Endometrial microvascular endothelial cells (primary cell): ENCODE data around the gene UBAC1. TPM values are rescaled to one million over a fixed set of nuclear protein-coding genes. Genes with fewer than 3 reads are reported as not detected.

Source experiments
- in situ Hi-C: cut with HindIII; loops from 2 replicates; pipeline ENCODE4 v1.10.0; 2017; ENCODE audit warnings: low sequenced_read_pairs, low pct_unique_long_range_greater_than_20kb; ENCODE audit errors: inconsistent ontology term
- total RNA-seq: library from RNA; depleted of rRNA; stranded (reverse); fragments of >200 nt; gene quantifications from one replicate; pipeline ENCODE4 v1.2.3, GENCODE V29; 2015; ENCODE audit errors: inconsistent ontology term

The UBAC1 gene
- total RNA-seq, 1 donor from 2014 or later, result 46.9 TPM

DNA sequence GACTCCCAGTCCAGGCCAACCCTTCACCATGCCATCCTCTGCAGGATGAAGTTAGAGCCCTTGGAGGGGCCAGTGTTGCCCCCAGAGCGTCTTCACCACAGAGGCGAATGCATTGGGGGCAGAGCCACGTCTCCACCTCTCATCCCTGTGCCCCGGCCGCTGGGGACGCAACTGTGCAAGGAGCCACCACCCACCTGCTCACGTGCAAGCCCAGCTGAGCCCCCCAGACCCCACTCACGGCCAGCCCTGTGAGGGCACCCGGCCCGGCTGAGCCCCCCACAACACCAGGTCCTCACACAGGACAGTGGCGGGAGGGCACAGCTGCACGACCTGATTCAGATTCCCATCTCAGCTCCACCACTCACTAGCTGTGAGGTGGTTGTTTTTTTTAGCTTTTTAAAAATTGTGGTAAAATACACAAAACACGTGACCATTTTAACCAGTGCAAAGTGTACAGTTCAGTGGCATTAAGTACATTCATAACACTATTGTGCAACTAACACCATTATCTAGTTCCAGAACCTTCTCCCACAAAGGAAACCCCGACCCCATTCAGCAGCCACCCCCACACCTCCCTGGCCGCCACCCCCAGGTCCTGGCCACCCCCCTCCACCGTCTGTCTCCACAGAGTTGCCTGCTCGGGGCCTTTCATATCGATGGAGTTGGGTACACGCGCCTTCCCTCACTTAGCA, 33.5 kb upstream of the UBAC1 start:
- in situ Hi-C loops, result no loop called here

- in situ Hi-C loops, result no loop called here
Measured at GRCh38 chr9:135993765-135994500, 32.8 kb upstream of the UBAC1 start.

DNA sequence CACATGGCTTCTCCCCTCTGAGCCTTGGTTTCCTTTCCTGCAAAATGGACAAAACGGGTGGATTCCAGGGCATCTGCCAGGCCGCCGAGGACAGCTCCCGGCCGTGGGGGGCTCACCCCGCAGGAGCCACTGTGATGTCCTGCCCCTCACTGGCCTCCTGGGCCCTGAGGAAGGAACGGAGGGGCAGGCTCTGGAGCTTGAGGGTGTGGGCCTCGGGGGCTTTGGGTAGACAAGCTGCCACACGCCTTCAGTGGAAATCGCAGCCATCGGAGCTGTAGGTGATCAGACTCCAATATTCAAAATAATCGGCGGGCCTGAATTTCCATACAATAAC, 32.2 kb upstream of the UBAC1 start:
- in situ Hi-C loops, result no loop called here

GRCh38 chr9:135992486-135993408, 31.6 kb upstream of the UBAC1 start:
- in situ Hi-C loops, result no loop called here

DNA sequence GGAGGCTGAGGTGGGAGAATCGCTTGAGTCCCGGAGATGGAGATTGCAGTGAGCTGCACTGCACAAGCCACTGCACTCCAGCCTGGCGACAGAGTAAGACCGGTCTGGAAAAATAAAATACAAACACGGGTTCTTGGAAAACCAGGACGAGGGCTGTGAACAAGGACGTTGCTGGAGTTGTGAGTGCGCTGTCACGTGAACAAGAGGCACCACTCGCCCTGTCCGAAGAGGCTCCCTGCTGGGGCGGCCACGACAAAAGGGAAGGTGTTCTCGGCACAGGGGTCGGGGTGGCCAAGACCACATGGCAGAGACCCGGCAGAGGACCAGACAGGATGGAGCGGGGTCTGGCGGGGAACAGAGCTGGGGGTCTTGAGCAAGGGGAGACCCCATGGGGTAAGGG, 30.6 kb upstream of the UBAC1 start:
- in situ Hi-C loops, result no loop called here

DNA sequence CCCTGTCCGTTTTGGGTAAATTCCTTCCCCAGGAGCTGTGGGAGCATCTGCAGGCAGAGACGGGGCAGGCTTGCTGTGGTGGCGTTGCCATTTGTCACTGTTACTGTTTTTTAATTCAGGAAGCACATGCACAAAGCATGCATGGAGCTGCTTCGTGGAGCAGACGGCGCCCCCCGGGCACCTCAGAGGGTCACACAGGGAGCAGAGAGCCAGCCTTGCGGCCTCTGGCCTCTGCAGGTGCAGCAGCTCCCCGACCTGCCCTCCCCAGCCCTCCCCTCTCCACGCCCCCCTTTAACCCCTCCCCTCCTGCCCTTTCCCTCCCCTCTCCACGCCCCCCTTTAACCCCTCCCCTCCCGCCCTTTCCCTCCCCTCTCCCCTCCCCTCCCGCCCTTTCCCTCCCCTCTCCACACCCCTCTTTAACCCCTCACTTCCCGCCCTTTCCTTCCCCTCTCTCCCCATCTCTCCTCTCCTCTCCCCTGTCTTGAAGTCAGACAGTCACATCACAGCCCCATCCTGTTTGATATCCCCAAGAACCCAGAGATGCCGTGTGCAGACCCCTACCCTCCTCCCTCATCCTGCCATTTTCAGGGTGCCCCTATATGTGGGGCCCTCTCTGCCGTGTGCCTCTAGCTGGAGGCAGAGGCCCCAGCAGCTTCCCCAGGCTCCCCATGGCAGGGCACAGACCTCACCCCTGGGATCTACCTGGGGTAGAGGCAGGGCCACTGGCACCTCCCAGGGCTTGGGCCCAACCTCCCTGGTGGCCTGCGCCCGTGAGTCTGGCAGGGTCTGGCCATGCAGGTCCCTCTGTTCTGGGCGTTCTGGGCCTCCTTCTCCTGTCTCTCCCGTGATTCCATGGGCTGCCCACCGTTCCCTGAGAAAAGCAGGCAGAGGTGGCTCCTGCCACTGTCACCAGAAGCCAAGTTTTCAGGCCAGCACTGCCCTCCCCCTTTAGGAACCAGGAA, 29.6 kb upstream of the UBAC1 start:
- in situ Hi-C loops, result no loop called here

GRCh38 chr9:135989722-135990467, 28.7 kb upstream of the UBAC1 start:
- in situ Hi-C loops, result no loop called here

DNA sequence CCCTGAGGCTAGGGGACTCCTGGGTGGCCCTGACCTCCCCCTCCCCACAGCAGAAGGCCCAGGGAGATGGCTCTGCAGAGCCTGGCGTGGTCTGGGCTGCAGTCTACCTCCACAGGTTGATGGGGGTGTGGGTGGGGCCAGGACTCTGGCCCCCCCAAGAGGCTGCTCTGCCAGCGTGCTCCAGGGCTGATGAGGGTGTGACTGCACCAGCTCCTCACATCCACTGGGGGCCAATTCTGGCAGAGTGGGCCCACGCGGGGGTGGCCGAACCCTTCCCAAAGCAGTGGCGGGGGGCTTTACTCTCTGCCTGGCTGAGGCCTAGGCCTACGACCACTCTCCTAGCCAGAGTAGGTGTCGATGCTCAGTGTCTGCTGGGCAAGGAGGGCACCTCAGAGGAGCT, 28.0 kb upstream of the UBAC1 start:
- in situ Hi-C loops, result no loop called here

DNA sequence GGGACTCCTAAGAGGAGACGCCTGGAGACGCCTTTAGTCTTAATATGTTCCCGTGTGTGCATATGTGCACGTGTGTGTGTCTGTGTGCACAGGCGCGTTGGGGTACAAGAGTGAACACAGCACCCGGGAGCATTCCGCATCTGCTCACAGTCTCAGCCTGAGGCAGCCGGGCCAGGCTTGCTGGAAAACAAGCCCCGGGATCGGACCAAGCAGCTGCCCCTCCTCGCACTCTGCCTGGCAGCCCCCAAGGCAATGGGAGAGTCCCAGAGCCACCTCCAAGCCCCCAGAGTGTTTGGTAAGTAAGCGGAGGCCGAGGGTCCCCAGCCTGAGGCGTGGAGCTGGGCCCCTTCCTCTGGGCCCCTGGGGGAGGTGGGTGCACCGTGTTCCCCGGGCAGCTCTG, 27.3 kb upstream of the UBAC1 start:
- in situ Hi-C loops, result no loop called here

GRCh38 chr9:135987838-135988404, 26.7 kb upstream of the UBAC1 start:
- in situ Hi-C loops, result no loop called here

- in situ Hi-C loops, result no loop called here
Measured at GRCh38 chr9:135986605-135987004, 25.4 kb upstream of the UBAC1 start.

DNA sequence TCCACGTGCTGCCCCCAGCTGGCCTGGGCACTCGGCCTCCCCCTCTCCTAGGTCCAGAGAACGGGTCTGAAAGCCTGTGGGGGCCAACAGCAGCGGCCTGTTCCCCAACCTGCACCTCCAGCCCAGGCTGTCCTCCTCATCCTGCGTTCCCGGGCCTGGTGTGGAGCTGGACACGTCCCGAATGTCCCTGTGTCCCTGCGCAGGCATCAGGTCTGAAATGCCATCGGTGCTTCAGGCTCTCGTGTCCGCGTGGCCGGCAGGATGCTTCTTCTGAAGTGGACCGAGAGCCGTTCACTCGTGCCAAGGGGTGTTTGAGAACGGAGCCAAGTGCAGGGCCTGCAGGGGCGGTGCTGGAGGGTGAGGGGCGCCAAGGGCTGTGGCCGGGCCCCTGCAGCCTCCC, 24.7 kb upstream of the UBAC1 start:
- in situ Hi-C loops, result no loop called here

DNA sequence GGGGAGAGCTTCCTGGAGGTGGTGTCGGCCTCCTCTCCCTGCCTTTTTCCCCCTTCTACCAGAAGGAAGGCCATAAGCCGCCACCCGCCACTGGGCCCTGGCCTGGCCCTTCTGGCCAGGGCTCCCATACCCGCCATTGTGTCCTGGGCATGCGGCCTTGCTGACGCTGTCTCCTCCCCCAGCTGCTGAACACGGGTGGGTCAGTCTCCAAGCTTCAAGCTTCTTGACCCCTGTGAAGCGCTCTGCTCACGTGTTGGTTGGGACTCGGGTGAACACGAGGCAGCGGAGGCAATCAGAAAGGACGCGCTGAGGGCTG, 24.2 kb upstream of the UBAC1 start:
- in situ Hi-C loops, result no loop called here

- in situ Hi-C loops, result no loop called here
Measured at GRCh38 chr9:135984072-135984710, 23.0 kb upstream of the UBAC1 start.

GRCh38 chr9:135983208-135984071, 22.3 kb upstream of the UBAC1 start:
- in situ Hi-C loops, result no loop called here

DNA sequence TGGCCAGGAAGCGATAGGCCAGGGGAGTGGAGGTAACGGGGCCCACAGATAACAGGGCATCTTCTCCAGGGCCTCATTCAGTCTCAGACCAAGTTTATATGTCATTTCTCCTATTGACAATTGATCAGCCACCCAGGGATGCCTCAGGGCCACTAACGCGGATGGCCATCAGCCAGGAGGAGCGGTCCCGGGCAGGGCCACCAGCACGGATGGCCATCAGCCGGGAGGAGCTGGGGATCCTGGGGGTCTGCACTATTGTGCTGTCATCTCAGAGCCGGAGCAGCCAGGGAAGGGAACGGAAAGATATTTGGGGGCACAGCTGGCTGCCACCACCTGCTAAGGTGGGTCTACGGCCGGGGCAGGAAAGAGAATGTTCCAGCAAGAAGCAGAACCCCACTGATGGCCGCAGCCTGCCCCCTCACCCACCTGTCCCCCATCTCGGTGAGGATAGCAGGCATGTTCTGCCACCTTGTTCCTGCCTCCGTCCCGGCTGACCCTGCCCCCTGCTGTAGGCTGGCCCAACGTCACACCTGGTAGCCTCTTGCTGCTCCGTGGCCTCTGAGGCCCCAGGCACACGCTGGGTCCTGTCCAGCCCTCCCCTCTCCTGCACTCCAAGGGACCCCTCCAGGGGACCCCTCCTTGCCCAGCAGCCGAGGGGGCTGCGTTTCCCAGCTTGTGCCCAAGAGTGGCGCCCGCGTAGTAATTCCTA, 21.5 kb upstream of the UBAC1 start:
- in situ Hi-C loops, result no loop called here
